ENCODE results near the gene GJC1. TPM values are rescaled to one million over a fixed set of nuclear protein-coding genes. Genes with fewer than 3 reads are reported as not detected.

GJC1 gene
- total and polyA plus RNA-seq, 9 of the 15 experiments (the other 6 are each of a cell fraction or from before 2014, with no cell fraction given): 0.04 to 1.4 (median 0.18) TPM; not detected in 1

DNA sequence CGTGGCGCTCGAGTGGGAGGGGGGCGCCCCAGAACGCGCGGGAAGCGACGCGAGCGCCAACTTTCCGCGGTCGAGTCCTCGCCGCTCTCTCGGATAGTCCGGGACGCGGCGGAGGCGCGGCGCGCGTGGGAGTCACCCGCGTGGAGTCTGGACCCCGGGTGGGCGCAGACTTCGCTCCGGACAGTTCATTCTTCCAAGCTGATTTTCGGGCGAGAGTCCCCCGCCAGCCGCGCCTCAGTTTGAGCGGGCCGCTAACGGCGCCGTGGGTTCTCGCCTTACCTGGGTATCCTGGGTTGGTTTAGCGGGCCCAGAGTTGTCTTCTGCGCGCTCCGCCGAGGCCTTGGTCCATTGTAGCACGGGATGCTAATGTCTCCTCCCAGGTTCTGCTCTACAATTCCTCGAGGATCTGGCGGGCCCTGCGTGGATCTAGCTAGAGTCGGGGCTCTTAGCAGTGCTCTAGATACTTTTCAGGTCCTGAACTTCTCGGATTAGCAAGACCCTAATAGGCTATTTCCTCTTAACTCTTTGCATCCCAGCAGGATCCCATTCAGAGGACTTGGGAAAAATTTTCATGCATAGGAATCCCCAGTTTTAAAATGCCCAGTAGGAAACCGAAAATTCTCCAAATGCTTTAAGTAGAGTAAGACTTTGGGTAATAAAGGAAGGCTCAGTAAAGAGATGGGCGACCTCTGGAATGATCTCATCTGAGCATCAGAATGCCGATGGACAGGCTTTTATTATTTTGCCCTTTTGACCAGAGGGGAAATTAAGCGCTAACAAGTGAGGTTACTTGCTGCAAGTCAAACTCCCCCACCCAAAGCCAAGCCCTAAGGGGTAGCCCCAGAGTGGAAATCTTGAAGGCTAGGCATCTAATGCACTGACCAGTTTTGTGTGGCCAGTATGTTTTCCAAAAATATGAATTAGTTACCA is 537 bp upstream of the GJC1 start (continued):
- TF ChIP-seq FOXP1 (CRISPR knock-in tag; IDR thresholded peaks at IDR 0.05) (no peak), CBX3 (IDR thresholded peaks at IDR 0.05; ENCODE audit: borderline replicate concordance in 1 of 2, low read length in 2 of 2) (no peak), CBX2 (IDR thresholded peaks at IDR 0.05; ENCODE audit: insufficient read depth, low read length, poor library complexity, severe bottlenecking) (peak; percentile 60), EZH2 (IDR thresholded peaks at IDR 0.05; ENCODE audit: borderline replicate concordance, low read depth, low read length) (peak; percentile 92; the same call in 1 of the 2 replicates), HDAC1 (IDR thresholded peaks at IDR 0.05) (no peak)
- TF ChIP-seq, protein P1, sequence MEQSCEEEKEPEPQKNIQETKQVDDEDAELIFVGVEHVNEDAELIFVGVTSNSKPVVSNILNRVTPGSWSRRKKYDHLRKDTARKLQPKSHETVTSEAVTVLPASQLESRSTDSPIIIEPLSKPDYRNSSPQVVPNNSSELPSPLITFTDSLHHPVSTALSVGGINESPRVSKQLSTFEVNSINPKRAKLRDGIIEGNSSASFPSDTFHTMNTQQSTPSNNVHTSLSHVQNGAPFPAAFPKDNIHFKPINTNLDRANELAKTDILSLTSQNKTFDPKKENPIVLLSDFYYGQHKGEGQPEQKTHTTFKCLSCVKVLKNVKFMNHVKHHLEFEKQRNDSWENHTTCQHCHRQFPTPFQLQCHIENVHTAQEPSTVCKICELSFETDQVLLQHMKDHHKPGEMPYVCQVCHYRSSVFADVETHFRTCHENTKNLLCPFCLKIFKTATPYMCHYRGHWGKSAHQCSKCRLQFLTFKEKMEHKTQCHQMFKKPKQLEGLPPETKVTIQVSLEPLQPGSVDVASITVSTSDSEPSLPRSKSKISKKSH (CRISPR knock-in tag; IDR thresholded peaks at IDR 0.05): no peak

DNA sequence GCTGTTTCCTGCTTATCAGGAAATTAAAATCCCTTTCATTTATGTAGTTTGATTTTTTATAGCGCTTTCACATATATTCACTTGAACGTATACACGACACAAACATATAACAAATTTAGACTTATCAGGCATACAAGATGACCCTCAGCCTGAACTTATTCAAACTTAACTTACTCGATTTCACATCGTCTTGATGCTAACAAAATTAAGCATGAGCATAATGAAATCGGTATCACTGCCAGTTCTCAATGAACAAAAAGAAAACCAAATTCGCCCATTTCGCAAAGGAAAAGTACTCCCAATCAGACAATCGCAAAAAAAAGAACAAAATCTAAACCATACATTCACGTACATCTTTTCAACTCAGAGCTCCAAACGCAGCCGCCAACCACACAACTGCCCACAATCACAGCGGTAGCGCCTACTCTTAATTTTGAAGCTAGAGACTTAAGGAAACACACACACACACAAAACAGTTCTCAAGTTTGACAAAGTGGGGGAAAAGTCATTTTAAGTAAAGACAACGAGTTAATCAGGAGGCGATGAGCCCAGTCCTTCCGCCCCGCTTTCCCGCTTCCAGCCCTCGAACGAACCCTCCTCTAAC is 1.1 kb downstream of the GJC1 start:
- Histone ChIP-seq H3K4me1 (replicated peaks in 1 of 2; ENCODE audit: control insufficient read depth in 2 of 2, insufficient read depth in 2 of 2, low read length in 2 of 2) (peaks cover 0 to 15% of the 10 kb centered on the region in 2 experiments; a peak in 4 of 5 replicates), H3K27ac (ENCODE audit: extremely low read depth, low read depth, low read length) (no peak overlapping the region), H3K4me2 (ENCODE audit: insufficient read depth, low read length) (peak overlapping the region; percentile 25; the same call in 1 of the 2 replicates), H2AFZ (ENCODE audit: low read depth, low read length) (0 out of 2 replicates have a peak overlapping the region, but pooled peaks have one; percentile 27), H3K9me3 (replicated peaks; ENCODE audit: control insufficient read depth, insufficient read depth, low read depth, low read length) (no peaks in the 10 kb centered on the region), H3K4me3 (peak overlapping the region; percentile 31), H3K27me3 (ENCODE audit: control insufficient read depth in 2 of 2, insufficient read depth in 2 of 2, low read length in 2 of 2) (peaks cover 23 to 55% of the 10 kb centered on the region in 2 experiments), H3K9ac (ENCODE audit: insufficient read depth in 1 of 2, low read depth in 2 of 2, low read length in 2 of 2) (peak overlapping the region in 1 of 2 experiments; percentile 81; a peak in 1 of 4 replicates), H3K9me1 (ENCODE audit: control insufficient read depth, insufficient read depth, low read length) (no peaks in the 10 kb centered on the region), H3K36me3 (ENCODE audit: control insufficient read depth, insufficient read depth, low read length) (no peaks in the 10 kb centered on the region), H4K20me1 (replicated peaks; ENCODE audit: control insufficient read depth, insufficient read depth, low read length) (0 out of 2 replicates have a peak, but pooled peaks cover 4% of the 10 kb centered on the region), H3K79me2 (ENCODE audit: control insufficient read depth, insufficient read depth, low read length) (no peaks in the 10 kb centered on the region)
- in situ Hi-C loops (cut with MboI) (no loop called here), intact Hi-C loops (cut with micrococcal nuclease) (no loop called here)
- ATAC-seq (no peak), DNase-seq (ENCODE audit: extremely low read depth in 1 of 4, low spot score in 3 of 4) (no peak), FAIRE-seq (peak; percentile 46)
- BruUV-seq (replicated peaks): no TSS peak
- 6% methylated on average over 21 of the region's 21 CpGs for WGBS (ENCODE audit: insufficient coverage, low coverage, missing lambda C conversion rate)
- ChIA-PET POLR2A (no interaction called here), CTCF (ENCODE audit: low intra/inter-chr PET ratio) (no interaction called here)
- TF ChIP-seq, protein P2, sequence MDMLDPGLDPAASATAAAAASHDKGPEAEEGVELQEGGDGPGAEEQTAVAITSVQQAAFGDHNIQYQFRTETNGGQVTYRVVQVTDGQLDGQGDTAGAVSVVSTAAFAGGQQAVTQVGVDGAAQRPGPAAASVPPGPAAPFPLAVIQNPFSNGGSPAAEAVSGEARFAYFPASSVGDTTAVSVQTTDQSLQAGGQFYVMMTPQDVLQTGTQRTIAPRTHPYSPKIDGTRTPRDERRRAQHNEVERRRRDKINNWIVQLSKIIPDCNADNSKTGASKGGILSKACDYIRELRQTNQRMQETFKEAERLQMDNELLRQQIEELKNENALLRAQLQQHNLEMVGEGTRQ (CRISPR knock-in tag; IDR thresholded peaks at IDR 0.05): no peak
- no peak for TF ChIP-seq TAF9B (IDR thresholded peaks at IDR 0.05; ENCODE audit: partially characterized antibody)
- TF ChIP-seq CBX2 (IDR thresholded peaks at IDR 0.05; ENCODE audit: insufficient read depth, low read length, poor library complexity, severe bottlenecking): peak; percentile 100
- TF ChIP-seq ZSCAN29 (IDR thresholded peaks at IDR 0.05): no peak
- TF ChIP-seq NR1H2 (CRISPR knock-in tag; IDR thresholded peaks at IDR 0.05): no peak
- no peak for TF ChIP-seq HNRNPLL (IDR thresholded peaks at IDR 0.05; ENCODE audit: low read depth, low read length, poor library complexity, severe bottlenecking)
- no peak for TF ChIP-seq ZNF3 (CRISPR knock-in tag; IDR thresholded peaks at IDR 0.05)
- TF ChIP-seq GABPB1 (CRISPR knock-in tag; IDR thresholded peaks at IDR 0.05): no peak
- no peak for TF ChIP-seq MBD2 (IDR thresholded peaks at IDR 0.05; ENCODE audit: borderline replicate concordance, low read depth)
- TF ChIP-seq, protein P3, sequence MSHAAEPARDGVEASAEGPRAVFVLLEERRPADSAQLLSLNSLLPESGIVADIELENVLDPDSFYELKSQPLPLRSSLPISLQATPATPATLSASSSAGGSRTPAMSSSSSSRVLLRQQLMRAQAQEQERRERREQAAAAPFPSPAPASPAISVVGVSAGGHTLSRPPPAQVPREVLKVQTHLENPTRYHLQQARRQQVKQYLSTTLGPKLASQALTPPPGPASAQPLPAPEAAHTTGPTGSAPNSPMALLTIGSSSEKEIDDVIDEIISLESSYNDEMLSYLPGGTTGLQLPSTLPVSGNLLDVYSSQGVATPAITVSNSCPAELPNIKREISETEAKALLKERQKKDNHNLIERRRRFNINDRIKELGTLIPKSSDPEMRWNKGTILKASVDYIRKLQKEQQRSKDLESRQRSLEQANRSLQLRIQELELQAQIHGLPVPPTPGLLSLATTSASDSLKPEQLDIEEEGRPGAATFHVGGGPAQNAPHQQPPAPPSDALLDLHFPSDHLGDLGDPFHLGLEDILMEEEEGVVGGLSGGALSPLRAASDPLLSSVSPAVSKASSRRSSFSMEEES (CRISPR knock-in tag; IDR thresholded peaks at IDR 0.05): no peak
